MV-4-11 (cell line): ENCODE data around the gene AUTS2.

Experiments used
- DNase-seq: peaks from one replicate; lab custom pipeline; 2025; lab: John Stamatoyannopoulos, UW

Gene AUTS2

DNA sequence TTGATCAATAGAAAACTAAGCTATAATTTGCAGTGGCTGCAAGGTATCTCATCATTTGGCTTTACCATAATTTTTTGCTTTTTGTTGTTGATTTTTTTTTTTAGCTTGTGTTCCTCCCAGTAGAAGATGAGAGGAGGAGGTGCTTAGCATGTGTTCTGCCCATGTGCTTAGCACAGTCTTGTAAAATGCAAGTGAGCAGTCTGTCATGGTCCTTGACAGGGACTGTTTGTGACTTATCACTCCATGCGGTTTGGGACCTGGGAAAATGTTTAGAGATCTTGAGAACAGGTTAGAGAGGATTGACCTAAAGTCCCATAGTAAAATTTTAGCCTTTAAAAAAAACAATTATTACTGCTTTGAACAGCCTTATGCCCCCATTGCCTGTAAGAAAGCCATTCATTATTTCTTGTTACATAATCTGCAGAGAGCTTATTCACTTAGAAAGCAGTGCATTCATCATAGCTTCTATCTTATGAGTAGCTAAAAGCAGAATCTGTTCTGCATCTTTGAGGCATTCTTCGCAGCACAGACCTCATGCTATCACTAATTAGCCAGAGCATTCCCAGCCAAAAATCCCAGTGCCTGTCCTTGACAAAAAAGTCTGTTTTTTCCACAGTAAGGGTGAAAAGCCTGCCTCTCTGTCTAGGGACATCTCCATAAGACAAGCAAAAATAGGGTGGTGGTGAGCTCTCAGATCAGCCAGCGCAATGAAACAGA is 784.9 kb downstream of the AUTS2 start:
- DNase-seq, result no peak

DNA sequence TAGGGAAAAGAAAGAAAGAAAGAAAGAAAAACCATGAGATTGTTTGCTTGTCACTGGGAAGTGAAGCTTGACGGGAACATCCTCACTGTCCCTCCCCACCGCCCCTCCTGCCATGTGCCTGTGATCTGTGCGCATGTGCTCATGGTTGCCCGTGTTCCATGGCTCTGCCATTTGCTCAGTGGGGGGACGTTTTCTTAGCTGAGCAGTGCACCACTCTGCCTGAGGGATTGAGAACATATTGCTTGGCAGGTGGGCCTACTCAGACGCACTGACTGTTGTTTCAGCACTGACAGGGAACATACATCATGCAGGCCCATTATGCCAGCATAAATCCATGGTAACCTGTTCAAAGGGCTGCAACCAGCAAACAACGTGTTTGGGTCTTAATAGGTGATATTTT is 785.7 kb downstream of the AUTS2 start:
- no peak for DNase-seq

DNA sequence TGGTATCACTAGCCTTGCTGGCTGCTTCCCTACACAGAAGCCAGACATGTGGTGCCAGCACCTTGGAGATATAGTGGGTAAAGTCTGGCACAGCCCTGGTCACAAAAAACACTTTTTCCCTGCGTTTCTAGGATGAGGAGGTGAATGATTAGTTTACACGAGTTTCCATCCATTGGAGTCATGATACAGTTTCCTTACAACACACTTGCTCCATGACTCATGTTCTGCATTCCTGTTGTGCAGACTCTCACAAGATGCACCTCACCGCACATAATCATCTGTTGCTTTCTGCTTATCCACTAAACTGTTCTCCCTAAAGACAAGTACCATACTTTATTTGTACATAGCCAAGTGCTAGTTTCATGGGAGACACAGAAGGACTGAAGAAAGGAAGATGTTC is 786.6 kb downstream of the AUTS2 start:
- no peak for DNase-seq

DNA sequence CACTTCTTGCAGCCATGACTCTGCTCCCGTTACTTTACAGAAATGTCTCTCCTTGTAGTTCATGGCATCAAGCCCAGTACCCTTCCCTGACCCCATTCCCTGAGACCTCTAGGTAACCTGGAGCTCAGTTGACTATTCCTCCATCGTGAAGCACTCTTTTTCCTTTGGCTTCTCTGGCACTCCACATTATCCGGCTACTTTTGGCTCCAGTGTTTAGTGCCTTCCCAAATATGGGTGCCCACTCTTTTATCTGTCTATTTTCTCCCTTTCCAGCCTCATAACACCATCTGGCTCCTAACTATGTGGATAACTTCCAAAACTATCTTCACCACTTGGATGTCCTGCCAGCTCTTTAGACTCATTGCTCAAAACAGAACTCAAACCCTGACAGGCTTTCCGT is 788.9 kb downstream of the AUTS2 start:
- DNase-seq, result no peak

DNA sequence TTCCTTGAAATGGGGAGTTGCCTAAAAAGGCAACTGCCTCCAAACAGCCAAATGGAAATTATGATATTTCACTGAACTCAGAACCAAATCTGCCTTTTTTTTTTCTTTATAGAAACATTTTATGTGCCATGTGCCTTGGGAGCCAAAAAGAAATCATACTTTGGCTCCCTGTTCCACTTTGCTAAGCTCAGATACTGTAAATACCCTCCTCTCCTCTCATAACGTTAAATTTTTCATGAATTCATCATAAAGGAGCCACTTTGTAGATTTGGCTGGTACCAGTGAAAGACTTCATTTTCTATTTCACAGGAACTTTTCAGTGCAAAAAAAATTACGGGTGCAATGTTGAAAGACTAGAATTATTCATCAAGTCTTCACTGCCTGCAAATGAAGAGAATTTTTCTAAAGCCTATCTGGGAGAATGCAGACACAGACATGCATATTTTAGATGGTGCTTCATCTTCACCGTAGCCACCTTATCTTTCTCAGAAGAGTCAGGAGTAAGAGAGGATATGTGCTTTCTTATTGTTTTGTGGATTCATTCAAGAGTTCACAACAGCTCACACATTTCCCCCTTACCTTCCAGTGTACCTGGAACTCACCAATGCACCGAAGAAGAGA is 791.4 kb downstream of the AUTS2 start:
- no peak for DNase-seq

DNA sequence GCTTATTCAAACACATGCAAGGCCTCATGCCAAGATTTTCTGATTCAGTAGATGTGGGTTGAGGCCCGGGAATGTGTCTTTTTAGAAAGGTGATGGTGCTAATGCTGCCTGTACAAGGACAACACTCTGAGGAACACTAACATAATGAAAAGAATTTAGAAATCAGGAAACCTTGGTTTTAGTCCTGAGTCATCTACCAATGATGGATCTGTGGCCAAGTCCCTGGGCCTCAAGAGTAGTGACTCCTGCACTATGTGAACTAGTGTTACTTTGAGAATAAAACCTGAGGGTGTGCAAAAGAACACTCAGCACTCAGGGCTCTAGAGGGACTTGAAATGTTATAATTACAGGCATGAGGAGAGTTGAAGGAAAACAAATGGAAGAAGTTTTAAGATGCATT is 792.0 kb downstream of the AUTS2 start:
- DNase-seq, result no peak

DNA sequence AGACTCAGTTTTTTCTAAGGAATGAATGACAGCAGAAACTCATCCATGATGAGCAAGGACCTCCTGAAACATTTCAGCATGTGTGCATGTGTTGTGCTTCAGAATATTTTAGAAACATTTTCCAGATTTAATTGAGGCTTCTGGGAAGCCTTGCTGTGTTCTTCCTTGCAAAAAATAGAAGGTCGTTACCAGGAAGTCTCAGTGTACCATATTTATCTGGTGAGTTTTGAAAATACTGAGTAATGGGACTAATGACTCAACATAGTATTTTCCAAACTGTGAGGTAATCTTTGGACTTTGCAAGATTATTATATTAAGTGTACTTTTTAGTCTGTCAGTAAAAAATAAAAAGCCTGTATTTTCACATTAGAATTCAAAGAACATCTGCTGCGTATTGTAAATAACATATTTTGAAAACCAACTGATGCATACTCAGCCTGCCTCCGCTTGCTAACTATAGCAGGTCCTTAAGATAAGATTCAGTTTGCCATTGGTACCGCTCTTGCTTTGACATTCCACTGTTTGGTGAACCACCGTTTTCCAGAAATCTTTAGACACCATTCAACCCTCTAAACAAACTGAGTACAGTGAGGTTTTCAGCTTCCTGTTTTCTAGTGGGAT is 794.1 kb downstream of the AUTS2 start:
- no peak for DNase-seq

DNA sequence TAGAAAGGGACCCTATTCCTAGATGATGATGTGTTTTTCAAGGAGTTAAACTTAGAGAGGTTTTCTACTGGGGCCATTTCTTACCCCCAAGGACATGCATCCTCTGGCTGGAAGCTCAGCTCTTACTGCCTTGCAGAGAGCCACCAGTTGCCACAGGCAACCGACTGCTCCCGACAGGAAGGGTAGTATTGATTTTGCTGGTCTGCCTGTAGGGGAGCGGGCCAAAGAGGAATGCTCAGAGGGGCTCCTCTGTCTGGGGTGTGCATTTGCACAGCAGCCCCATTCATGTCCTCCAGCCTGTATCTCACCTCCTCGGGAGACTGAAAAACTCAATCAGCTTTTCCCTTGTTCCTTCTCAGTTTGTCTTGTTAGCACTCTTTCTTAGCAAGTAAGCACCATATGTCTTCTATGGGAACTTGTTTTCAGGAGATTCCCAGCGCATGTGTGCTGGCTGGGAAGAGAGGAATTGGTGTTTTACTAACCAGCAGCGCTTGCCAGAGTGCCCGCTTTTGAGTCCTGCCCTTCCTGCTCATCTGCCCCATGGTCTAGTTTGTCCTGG is 794.7 kb downstream of the AUTS2 start:
- DNase-seq, result no peak

DNA sequence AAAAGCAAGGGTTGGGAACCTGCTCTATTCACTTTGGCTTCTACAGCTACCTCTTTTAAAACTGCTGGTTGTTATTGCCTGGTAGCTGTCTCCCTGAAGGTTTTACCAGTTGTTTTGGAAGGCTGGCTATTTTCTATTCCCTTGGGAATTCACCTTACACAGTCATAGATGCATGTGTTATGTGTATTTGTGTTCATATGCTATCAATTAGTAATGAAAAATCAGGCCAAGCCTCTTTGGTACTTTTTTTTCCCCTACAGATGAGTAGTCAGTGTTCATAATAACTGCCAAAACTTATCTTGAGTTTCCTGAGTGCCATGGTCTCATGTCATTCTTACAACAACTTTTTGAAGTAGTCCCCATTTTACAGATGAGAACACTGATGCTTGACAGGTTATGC is 795.7 kb downstream of the AUTS2 start:
- DNase-seq, result no peak

DNA sequence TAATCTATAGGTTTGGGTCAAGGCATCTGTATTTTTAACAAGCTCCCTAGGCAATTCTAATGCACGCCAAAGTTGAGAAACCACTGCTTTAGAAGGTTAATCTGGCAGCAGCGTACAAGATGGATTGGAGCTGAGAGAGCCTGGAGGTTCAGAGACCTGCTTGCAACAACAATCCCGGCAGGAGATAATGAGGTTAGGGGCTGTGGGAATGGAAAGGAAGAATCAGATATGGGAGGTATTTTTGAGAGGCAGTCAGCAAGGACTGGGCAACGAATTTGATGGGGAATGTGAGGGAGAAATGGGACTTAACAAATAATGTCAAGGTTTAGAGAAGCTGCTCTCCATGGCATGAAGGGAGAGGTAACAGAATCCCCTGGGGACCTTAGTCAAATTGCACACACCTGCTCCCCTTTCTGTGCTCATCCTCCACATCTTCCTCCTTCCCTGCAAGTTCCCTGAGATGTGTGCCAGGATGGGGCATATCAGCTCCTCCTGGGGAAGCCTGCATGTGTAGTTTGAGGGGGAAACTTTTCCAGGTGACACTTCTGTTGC is 802.6 kb downstream of the AUTS2 start:
- no peak for DNase-seq

DNA sequence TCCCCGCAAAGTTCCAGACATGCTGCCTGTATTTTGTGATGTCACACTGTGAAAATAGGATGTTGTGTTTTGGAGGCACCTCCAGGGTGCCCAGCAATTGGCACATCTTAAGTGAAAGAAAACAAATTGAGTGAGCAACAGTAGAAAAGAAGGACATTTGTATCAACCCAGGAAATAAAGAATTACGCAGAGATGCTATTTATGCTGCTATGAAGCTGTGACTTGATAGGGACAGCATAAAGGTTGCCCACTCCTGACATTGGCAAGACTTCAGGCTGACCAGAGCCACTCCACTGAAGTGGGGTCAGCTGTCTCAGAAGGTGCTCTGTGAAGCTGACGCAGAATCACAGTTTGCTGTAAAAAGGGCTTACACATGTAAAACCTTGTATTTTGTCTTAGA is 803.8 kb downstream of the AUTS2 start:
- no peak for DNase-seq

DNA sequence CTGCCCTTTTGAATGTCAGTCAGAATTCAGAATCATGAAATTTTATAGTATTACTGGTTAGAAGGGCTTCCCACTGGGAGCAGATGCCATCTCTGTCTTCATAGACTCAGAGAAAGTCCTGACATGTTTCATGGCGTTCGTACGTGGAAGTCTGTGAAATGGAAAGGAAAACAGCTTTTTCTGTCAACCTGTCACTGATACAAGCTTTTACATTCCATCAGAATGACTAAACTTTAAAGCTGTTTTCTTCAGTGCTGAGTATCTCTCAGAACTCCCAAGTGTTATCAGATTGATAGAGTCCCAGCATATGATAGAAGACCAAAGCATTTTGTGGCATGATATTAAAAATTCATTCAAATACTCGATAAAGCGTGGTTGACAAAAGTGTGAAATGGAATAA is 807.0 kb downstream of the AUTS2 start:
- no peak for DNase-seq

DNA sequence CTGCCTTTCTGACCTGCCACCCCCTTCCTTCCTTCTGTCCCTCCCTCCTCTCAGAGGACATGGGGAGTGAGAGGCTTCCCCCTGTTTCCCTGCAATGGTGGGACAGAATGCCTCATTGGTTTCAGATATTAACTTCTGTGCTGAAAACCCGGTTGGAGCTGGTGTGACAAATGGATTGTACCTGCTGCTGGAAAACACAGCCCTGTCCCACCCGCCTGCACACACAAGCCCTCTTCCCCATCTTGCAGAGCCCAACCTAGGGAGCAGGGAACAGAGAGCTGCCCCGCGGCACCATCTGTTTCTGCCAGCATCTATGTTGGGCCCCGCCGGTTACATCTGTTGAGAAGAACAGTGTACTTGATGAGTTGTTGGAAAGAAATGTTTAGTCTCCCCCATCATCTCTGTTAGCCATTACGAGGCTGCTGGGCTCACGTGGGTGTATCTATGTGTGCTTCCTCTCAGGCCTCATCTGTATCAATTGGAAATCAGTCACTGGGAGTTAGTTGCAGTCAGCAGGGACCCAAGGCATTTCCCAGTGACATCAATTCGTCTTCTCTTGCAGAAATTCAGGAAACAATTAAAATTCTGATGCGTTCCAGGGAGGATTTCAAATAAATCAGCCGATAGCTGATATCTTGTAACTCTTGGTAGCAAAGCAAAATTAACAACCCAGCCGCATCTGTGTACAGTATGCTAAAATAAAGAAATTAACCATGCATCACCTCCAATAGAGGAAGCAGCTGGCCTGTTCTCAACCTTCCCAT is 808.1 kb downstream of the AUTS2 start:
- no peak for DNase-seq

DNA sequence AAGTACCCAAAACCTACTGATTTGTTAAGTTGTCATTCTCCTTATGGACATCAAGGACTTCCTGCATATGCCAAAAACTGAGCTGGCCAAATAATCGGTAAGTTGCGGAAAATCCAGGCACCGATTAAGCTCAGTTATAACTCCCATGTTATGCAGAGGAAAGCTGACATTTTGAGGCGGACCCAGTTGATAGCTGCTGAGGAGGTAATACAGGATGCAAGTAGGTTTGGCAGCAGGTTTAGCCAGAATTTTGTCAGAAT is 808.6 kb downstream of the AUTS2 start:
- DNase-seq, result no peak

DNA sequence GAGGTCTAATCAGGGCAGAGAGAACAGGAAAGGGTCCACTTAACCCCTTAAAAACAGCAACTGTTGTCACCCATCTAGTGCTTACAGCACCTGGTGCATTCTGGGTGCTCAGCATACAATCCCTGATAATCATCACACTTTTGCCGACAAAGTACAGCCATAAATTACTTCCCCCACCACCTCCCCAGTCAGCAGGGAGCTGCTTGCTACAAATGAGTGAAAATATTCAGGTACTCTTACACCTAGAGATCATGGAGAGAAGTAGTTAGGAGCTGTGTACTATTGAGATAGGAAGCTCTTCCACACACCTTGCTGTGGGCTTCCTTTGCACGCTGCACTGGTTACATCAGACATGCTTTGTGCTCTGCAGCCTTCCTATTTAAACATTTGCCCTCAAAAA is 810.2 kb downstream of the AUTS2 start:
- DNase-seq, result no peak

DNA sequence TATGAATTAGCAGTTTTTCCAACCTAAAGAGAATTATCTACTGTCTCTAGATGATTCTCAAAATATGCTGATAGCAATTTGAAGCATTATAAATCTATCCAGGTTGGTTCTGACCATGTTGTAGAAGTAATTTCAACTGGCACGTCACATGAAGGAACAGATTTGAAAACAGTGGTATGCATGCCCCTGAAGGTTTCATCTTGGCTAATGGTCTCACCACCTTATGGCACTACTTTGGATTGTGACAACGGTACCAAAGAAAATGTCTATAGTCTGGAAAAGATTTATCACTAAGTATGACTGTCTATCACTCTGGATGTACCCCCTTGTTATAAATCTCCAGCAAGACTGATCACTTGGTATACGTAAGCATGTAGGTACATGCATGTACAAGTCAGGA is 810.6 kb downstream of the AUTS2 start:
- DNase-seq, result no peak

DNA sequence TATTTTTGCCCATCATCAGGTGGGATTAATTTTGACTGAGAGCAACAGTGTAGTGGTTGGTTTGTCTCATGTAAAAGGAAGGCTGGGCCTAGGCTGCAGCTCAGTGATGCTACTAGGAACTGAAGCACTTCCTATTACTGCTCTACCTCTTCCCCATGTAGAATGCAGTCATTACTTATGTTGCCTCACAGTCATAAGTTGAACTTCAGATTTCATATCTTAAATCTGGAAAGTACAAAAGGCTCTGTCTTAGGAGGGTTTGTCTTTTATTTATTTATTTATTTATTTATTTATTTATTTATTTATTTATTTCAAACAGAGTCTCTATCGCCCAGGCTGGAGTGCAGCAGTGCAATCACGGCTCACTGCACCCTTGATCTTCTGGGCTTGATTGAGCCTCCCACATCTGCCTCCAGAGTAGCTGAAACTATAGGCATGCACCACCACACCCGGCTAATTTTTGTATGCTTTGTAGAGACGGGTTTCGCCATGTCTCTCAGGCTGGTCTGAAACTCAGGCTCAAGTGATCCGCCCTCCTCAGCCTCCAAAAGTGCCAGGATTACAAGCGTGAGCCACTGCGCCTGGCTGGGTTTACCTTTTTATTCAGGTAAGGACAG is 812.0 kb downstream of the AUTS2 start:
- no peak for DNase-seq

DNA sequence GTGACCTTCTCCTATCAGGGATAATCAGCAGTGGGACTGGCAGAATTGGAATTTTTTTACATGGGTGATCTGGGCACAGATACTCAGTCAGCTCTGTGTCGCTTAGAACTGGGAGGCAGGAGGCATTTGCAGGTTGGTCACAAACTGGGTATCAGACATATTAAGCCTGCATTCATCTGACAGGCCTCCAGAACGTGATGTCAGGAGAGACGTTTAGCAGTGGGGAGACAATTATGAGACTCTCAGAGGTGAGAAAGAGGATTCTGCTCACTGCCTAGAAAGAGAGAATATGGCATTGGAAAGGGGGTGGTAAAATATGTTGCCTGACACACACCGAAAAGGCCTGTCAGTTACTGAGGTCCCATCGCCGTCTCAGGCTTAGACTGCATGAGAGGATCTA is 816.1 kb downstream of the AUTS2 start:
- DNase-seq, result no peak

DNA sequence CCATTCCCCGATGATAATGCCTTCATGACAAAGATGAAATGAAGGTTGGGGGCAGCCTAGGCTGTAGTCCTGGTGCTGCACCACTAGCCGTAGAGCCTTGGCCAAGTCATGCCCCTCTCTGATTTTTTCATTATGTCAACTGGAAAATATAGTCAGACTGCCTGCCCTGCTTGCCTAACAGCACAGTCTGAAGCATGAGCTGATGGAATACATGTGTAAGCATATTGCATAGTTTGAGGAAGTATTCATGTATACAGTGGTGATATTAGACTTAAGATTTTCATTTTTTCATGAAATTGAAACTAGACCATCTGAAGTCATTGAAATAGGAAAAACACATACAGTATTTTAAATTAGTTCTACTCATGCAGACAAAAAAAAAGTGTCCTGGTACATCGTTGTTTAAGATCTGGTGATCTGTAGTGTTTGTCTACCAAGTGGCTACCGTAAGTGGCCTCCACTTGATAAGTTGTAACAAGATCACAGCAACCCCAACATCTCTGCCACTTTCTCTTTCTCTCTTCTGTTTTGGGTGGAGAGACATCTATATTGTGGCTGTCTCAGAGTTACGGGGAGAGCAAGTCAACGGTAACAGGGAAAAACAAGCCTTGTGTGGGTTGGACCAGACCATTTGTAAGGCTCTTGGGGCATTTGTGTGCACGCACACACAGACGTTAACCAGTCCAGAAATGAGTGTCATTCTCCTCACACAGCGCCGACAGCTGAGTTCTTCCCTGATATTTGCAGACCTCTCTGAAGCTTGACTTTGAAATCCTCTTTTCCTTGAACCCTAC is 817.1 kb downstream of the AUTS2 start:
- DNase-seq, result no peak

DNA sequence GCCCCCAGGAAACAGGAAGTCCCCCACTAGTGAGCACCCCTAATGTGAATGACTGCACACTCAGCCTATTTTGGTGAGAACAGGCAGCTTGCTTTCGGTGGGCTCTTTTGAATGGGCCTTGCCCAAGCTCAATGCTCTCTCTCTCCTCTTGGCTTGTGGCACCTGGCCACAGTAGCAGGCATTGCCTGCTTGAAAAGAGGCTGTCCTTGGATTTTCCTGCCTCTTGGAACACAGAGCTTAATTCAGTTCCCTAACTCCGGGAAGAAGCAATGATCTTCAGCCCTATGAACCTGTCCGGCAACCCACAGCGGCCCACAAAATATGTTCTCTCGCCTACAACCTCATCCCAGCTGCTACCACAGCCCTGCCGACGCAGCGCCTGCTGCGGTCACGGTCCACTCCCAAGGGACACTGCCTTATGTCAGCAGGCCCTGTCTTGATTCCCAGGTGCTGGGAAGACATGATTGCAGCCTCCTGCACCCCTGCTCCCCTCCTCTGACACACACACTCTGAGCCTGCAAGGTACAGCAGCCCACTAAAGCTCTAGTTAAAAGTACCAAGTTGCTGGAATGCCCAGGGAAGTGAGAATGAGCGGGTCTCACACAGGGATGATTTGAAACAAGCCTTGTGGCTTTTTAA is 818.2 kb downstream of the AUTS2 start:
- no peak for DNase-seq
